IPS-15b (cell line): ENCODE results near the gene NBAS.

Experiments used
- H3K27me3 ChIP-seq: one replicate; pipeline ENCODE4 v1.6.1; 2013; ENCODE audit warnings: low read length; ENCODE audit not compliant: control insufficient read depth, insufficient read depth
- H3K36me3 ChIP-seq: one replicate; pipeline ENCODE4 v1.6.1; 2013; ENCODE audit warnings: low read length; ENCODE audit not compliant: control insufficient read depth, insufficient read depth
- H3K4me1 ChIP-seq: one replicate; pipeline ENCODE4 v1.6.1; 2013; ENCODE audit warnings: mild to moderate bottlenecking, low read length; ENCODE audit not compliant: control insufficient read depth, insufficient read depth
- H3K4me3 ChIP-seq: one replicate; pipeline ENCODE4 v1.5.1; 2013; ENCODE audit warnings: low read depth, low read length
- H3K9ac ChIP-seq: one replicate; pipeline ENCODE4 v1.6.1; 2013; ENCODE audit warnings: low read depth, mild to moderate bottlenecking, low read length
- H3K9me3 ChIP-seq: one replicate; pipeline ENCODE4 v1.6.1; 2013; ENCODE audit warnings: mild to moderate bottlenecking, low read length; ENCODE audit not compliant: control insufficient read depth, insufficient read depth

Gene NBAS

GRCh38 chr2:15176604-15177003 lies 384.5 kb downstream of the NBAS start:
- no peak overlapping the region for H3K9ac ChIP-seq
- no peaks in the 10 kb centered on the region for H3K9me3 ChIP-seq
- H3K27me3 ChIP-seq = no peaks in the 10 kb centered on the region
- peaks cover 2% of the 10 kb centered on the region for H3K4me1 ChIP-seq
- H3K4me3 ChIP-seq = no peak overlapping the region
- H3K36me3 ChIP-seq = no peaks in the 10 kb centered on the region

- Histone ChIP-seq H3K9me3 (no peaks in the 10 kb centered on the region), H3K9ac (no peak overlapping the region), H3K4me1 (peaks cover 4% of the 10 kb centered on the region), H3K27me3 (no peaks in the 10 kb centered on the region), H3K4me3 (no peak overlapping the region), H3K36me3 (no peaks in the 10 kb centered on the region)
Measured at GRCh38 chr2:15174567-15174966, 386.6 kb downstream of the NBAS start.

- Histone ChIP-seq H3K36me3 (no peaks in the 10 kb centered on the region), H3K9me3 (no peaks in the 10 kb centered on the region), H3K4me3 (no peak overlapping the region), H3K4me1 (peaks cover 4% of the 10 kb centered on the region), H3K9ac (no peak overlapping the region), H3K27me3 (no peaks in the 10 kb centered on the region)
Measured at GRCh38 chr2:15173501-15173900, 387.6 kb downstream of the NBAS start.

- no peaks in the 10 kb centered on the region for H3K9me3 ChIP-seq
- H3K27me3 ChIP-seq = no peaks in the 10 kb centered on the region
- H3K4me1 ChIP-seq = peaks cover 2% of the 10 kb centered on the region
- no peak overlapping the region for H3K9ac ChIP-seq
- no peak overlapping the region for H3K4me3 ChIP-seq
- H3K36me3 ChIP-seq = no peaks in the 10 kb centered on the region
Measured at GRCh38 chr2:15172825-15173224, 388.3 kb downstream of the NBAS start.

GRCh38 chr2:15170070-15170775 lies 390.9 kb downstream of the NBAS start:
- no peak overlapping the region for H3K4me3 ChIP-seq
- peaks cover 2% of the 10 kb centered on the region for H3K4me1 ChIP-seq
- no peaks in the 10 kb centered on the region for H3K9me3 ChIP-seq
- no peaks in the 10 kb centered on the region for H3K27me3 ChIP-seq
- H3K9ac ChIP-seq = no peak overlapping the region
- no peaks in the 10 kb centered on the region for H3K36me3 ChIP-seq

- H3K9ac ChIP-seq = no peak overlapping the region
- no peaks in the 10 kb centered on the region for H3K36me3 ChIP-seq
Measured at GRCh38 chr2:15169326-15170069, 391.6 kb downstream of the NBAS start.

GRCh38 chr2:15168116-15168515 lies 393.0 kb downstream of the NBAS start:
- H3K36me3 ChIP-seq = no peaks in the 10 kb centered on the region
- H3K9ac ChIP-seq = no peak overlapping the region
- peaks cover 2% of the 10 kb centered on the region for H3K4me1 ChIP-seq
- no peaks in the 10 kb centered on the region for H3K9me3 ChIP-seq
- no peaks in the 10 kb centered on the region for H3K27me3 ChIP-seq
- H3K4me3 ChIP-seq = no peak overlapping the region

More at GRCh38 chr2:15169326-15170069, 391.6 kb downstream of the NBAS start:
- Histone ChIP-seq H3K9me3 (no peaks in the 10 kb centered on the region), H3K4me1 (peaks cover 2% of the 10 kb centered on the region), H3K27me3 (no peaks in the 10 kb centered on the region), H3K4me3 (no peak overlapping the region)

- H3K9me3 ChIP-seq = no peaks in the 10 kb centered on the region
- H3K4me1 ChIP-seq = peaks cover 2% of the 10 kb centered on the region
- no peak overlapping the region for H3K4me3 ChIP-seq
- H3K27me3 ChIP-seq = no peaks in the 10 kb centered on the region
- no peak overlapping the region for H3K9ac ChIP-seq
- H3K36me3 ChIP-seq = no peaks in the 10 kb centered on the region
Measured at GRCh38 chr2:15166878-15167277, 394.3 kb downstream of the NBAS start.

- Histone ChIP-seq H3K27me3 (no peaks in the 10 kb centered on the region), H3K4me1 (peaks cover 3% of the 10 kb centered on the region), H3K4me3 (no peak overlapping the region), H3K9me3 (no peaks in the 10 kb centered on the region), H3K9ac (no peak overlapping the region), H3K36me3 (no peaks in the 10 kb centered on the region)
Measured at GRCh38 chr2:15163326-15163725, 397.8 kb downstream of the NBAS start.

- H3K9ac ChIP-seq = no peak overlapping the region
- no peaks in the 10 kb centered on the region for H3K36me3 ChIP-seq
- H3K4me3 ChIP-seq = no peak overlapping the region
- no peaks in the 10 kb centered on the region for H3K27me3 ChIP-seq
- peaks cover 3% of the 10 kb centered on the region for H3K4me1 ChIP-seq
- H3K9me3 ChIP-seq = no peaks in the 10 kb centered on the region
Measured at GRCh38 chr2:15162620-15163019, 398.5 kb downstream of the NBAS start.

- H3K4me1 ChIP-seq = peaks cover 3% of the 10 kb centered on the region
- H3K9me3 ChIP-seq = no peaks in the 10 kb centered on the region
Measured at GRCh38 chr2:15160201-15160991, 400.7 kb downstream of the NBAS start.

More at GRCh38 chr2:15160201-15160991, 400.7 kb downstream of the NBAS start:
- Histone ChIP-seq H3K36me3 (no peaks in the 10 kb centered on the region), H3K9ac (no peak overlapping the region), H3K27me3 (no peaks in the 10 kb centered on the region), H3K4me3 (no peak overlapping the region)
